Measurements from ENCODE around the gene TPBG.
"Not testable (repeated sequence)": the region's sequence is repeated elsewhere in the genome, so short reads cannot be mapped to it uniquely, and the experiment has no call there.

TPBG gene

DNA sequence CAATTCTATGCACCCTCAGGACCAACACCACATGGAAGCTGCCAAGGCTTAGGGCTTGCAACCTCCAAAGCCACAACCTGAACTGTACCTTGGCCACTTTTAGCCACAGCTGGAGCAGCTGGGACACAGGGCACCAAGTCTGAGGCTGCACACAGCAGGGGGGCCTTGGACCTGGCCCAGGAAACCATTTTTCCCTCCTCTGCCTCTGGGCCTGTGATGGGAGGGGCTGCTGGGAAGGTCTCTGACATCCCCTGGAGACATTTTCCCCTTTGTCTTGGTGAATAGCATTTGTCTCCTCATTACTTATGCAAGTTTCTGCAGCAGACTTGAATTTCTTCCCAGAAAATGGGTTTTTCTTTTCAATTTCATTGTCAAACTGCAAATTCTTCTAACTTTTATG lies 13.0 kb downstream of the TPBG start:
- DNase-seq = no peak

- no peak for DNase-seq
Observed at GRCh38 chr6:82380566-82381185, 17.1 kb downstream of the TPBG start.

DNA sequence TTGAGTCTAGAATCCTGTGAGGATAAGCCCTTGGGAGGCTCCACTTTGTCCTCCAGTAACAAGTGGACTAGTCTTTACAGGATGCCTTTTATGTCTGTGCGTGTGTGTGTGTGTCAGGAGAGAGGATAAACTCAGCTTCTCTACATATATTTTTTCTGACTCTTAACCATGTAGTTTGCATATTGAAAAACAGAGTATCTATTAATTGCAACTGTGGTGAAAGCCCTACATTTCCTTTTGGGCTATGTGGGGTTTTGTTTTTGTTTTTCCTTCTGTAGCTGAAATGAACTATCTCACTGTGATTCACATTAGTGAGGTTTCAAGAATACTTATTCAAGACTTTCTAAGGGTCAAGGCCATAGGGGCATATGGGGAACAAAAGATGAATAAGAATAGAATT lies 17.7 kb downstream of the TPBG start:
- DNase-seq = no peak

DNA sequence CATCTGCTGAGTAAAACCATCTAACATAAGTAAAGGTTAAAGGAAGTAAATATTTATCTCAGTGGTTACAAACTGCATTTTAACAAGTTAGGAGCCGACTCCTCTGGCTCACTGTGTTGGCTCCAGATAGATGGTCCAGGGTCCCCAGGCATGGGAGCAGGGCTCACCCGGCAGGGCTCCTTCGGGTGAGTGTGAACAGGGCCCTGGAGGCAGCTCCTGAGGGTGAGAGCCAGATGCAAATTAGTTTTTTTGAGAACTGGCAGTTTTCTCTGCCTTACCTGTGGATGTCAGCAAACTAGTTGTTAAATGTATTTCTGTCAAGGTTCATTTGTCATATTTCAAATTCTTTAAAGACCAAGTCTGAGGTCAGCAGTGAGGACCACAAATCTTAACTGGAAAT lies 21.5 kb downstream of the TPBG start:
- no peak for DNase-seq

GRCh38 chr6:82385546-82385945 lies 21.9 kb downstream of the TPBG start:
- no peak for DNase-seq

- DNase-seq = no peak
Observed at GRCh38 chr6:82385961-82386360, 22.3 kb downstream of the TPBG start.

- DNase-seq = not testable (repeated sequence)
Observed at GRCh38 chr6:82394770-82395169, 31.2 kb downstream of the TPBG start.

DNA sequence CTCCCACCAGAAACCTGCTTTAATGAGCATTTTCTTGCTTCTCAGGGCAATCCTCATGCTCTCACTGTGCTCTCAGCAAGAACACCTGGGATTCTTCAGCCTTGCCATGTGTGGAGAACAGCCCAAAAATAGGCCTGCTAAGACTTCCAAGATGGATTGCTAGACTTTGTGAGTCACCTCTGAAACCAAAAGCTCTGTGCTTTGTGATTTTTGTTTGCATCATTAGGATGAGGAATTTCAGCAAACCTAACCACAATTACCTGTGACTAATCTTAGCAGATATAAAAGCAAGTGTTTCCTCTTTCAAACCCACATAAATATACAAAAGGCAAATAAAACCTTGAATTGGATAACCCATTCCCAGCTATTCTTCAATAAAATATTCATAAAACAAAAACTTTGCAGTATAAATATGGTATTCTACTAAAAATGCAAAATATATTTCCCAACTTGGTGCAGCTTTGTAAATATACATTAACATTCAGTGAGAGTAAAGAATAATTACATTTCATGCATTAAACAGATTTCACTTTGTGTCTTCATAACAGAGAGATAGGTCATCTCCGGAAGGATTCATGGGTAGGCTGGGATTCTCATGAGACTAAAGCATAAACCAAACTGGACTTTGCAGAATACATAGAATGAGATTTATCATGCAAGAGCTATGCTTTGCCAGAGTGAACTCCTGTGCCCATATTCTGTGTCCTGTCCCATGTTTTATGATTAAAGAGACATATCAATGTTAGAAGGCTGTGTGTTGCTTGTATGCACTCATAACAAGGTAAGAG lies 33.5 kb downstream of the TPBG start:
- DNase-seq = no peak

- DNase-seq = no peak
Observed at GRCh38 chr6:82397962-82398692, 34.5 kb downstream of the TPBG start.

GRCh38 chr6:82408952-82409431 lies 45.4 kb downstream of the TPBG start:
- DNase-seq = no peak

DNA sequence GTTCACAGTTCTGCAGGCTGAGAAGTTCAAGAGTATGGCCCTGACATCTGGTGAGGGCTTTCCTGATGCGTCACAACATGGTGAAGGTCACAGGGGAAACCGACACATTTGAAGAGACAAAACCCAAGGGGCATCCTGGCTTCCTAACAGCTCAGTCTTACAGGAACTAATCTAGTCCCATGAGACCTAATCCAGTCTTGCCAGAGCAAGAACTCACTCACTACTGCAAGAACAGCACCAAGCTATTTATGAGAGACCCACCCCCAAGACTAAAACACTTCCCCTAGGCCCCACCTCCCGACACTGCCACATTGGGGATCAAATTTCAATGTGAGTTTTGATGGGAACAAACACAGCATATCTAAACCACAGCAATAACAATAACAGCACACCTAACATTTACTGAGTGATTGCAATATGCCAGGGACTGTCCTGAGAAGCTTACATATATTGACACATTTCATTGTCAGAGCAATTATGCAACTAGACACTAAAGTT lies 46.6 kb downstream of the TPBG start:
- DNase-seq = no peak

- DNase-seq = no peak
Observed at GRCh38 chr6:82413868-82414267, 50.3 kb downstream of the TPBG start.

DNA sequence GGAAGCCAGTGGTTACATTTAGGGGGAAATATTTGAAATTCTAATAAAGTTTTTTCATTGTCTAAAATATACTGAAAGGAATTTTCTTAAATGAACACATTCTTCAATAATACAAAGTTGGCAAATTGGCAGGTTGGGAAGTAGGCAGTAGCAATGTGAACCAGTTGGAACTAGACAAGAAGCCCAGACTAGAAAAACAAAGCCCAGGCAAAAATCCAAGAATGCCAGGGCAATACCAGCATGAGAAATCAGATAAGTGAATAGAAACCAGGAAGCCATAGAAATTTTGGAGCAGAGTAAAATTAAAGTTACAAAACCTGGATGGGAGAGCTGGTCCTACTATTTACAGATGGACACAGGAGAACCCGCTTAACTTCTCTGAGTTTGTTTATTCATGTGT lies 52.2 kb downstream of the TPBG start:
- no peak for DNase-seq

DNA sequence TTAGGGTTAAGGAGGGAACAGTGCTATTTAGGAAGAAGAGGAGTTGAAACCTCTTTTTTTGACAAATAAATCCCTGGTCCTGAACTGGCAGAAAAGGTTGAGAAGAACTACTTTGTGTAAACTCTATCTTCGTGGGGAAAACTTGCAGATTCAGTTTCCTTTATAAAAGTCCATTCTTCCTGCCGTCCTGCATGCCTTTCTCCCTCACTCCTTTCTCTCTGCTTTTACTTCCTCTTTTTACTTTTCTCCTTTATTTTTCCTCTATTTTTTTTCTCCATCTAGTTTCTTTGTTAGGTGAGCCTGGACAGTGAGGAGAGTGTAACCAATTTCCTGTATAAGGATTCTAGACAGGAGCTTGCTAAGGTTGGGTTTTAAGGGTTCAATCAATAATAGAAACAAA lies 52.7 kb downstream of the TPBG start:
- no peak for DNase-seq

Measured in hematopoietic multipotent progenitor cell treated with erythropoietin and hydrocortisone succinate and interleukin-3 and kit ligand, for 6 days (in vitro differentiated cells).